Activated naive CD8-positive, alpha-beta T cell (primary cell): ENCODE data around the gene MVP.
"Not testable (repeated sequence)": the region's sequence is repeated elsewhere in the genome, so short reads cannot be mapped to it uniquely, and the experiment has no call there.

Experiments
- H3K27ac Mint-ChIP-seq: one replicate; pipeline ENCODE4 v1.8.0; 2021; ENCODE audit warnings: mixed read lengths
- H3K27me3 Mint-ChIP-seq: one replicate; pipeline ENCODE4 v1.8.0; 2021; ENCODE audit warnings: mixed read lengths
- H3K36me3 Mint-ChIP-seq: one replicate; pipeline ENCODE4 v1.8.0; 2021; ENCODE audit warnings: mixed read lengths
- H3K4me1 Mint-ChIP-seq: one replicate; pipeline ENCODE4 v1.8.0; 2021; ENCODE audit warnings: low read depth, mixed read lengths
- H3K4me3 Mint-ChIP-seq: one replicate; pipeline ENCODE4 v1.8.0; 2021; ENCODE audit warnings: mild to moderate bottlenecking, mixed read lengths
- H3K9me3 Mint-ChIP-seq: one replicate; pipeline ENCODE4 v1.8.0; 2021; ENCODE audit warnings: low read depth, mixed read lengths

MVP gene

GRCh38 chr16:29862383-29862883 is 42.2 kb downstream of the MVP start:
- Mint-ChIP-seq H3K4me1 (peaks cover 18% of the 10 kb centered on the region), H3K27me3 (no peaks in the 10 kb centered on the region), H3K36me3 (peaks cover 3% of the 10 kb centered on the region), H3K27ac (peak overlapping the region; percentile 92), H3K4me3 (peak overlapping the region; percentile 96), H3K9me3 (no peaks in the 10 kb centered on the region)

GRCh38 chr16:29862884-29863668 is 42.8 kb downstream of the MVP start, which contains the start of gene CDIPT:
CDIPT (minus strand) TSS chr16:29863226; CDS start chr16:29862857, 369 bp downstream.
- Mint-ChIP-seq H3K27ac (peak within 1 kb of the TSS; percentile 99), H3K4me1 (peaks cover 18% of the 10 kb centered on the region), H3K27me3 (no peaks in the 10 kb centered on the region), H3K36me3 (peaks cover 3% of the 10 kb centered on the region), H3K4me3 (peak within 1 kb of the TSS; percentile 96), H3K9me3 (no peaks in the 10 kb centered on the region)

GRCh38 chr16:29863669-29863984 is 43.4 kb downstream of the MVP start:
- Mint-ChIP-seq H3K4me1 (peaks cover 18% of the 10 kb centered on the region), H3K9me3 (no peaks in the 10 kb centered on the region), H3K4me3 (peak overlapping the region; percentile 96), H3K27me3 (no peaks in the 10 kb centered on the region), H3K27ac (peak overlapping the region; percentile 99), H3K36me3 (no peaks in the 10 kb centered on the region)

- no peak overlapping the region for H3K4me3 Mint-ChIP-seq
- no peaks in the 10 kb centered on the region for H3K9me3 Mint-ChIP-seq
- H3K27me3 Mint-ChIP-seq: no peaks in the 10 kb centered on the region
- no peaks in the 10 kb centered on the region for H3K36me3 Mint-ChIP-seq
- H3K27ac Mint-ChIP-seq: no peak overlapping the region
- peaks cover 18% of the 10 kb centered on the region for H3K4me1 Mint-ChIP-seq
Measured at GRCh38 chr16:29864205-29864604, 43.9 kb downstream of the MVP start.

- H3K4me3 Mint-ChIP-seq: no peak overlapping the region
- H3K4me1 Mint-ChIP-seq: peaks cover under 1% of the 10 kb centered on the region
- H3K9me3 Mint-ChIP-seq: no peaks in the 10 kb centered on the region
- H3K36me3 Mint-ChIP-seq: no peaks in the 10 kb centered on the region
- H3K27me3 Mint-ChIP-seq: no peaks in the 10 kb centered on the region
- H3K27ac Mint-ChIP-seq: no peak overlapping the region
Measured at GRCh38 chr16:29868396-29869009, 48.2 kb downstream of the MVP start.

GRCh38 chr16:29869067-29869466 is 48.8 kb downstream of the MVP start:
- not testable (repeated sequence) for H3K27ac Mint-ChIP-seq, H3K27me3 Mint-ChIP-seq, H3K4me3 Mint-ChIP-seq, H3K9me3 Mint-ChIP-seq, H3K4me1 Mint-ChIP-seq, H3K36me3 Mint-ChIP-seq

GRCh38 chr16:29871822-29872546 is 51.7 kb downstream of the MVP start:
- H3K27me3 Mint-ChIP-seq: peaks cover 4% of the 10 kb centered on the region
- H3K27ac Mint-ChIP-seq: no peak overlapping the region

GRCh38 chr16:29873319-29873718 is 53.1 kb downstream of the MVP start:
- no peak overlapping the region for H3K27ac Mint-ChIP-seq
- no peaks in the 10 kb centered on the region for H3K36me3 Mint-ChIP-seq
- no peaks in the 10 kb centered on the region for H3K9me3 Mint-ChIP-seq
- H3K27me3 Mint-ChIP-seq: peaks cover 7% of the 10 kb centered on the region
- no peak overlapping the region for H3K4me3 Mint-ChIP-seq
- peaks cover 12% of the 10 kb centered on the region for H3K4me1 Mint-ChIP-seq

More at GRCh38 chr16:29871822-29872546, 51.7 kb downstream of the MVP start:
- no peaks in the 10 kb centered on the region for H3K9me3 Mint-ChIP-seq
- H3K4me3 Mint-ChIP-seq: no peak overlapping the region
- peaks cover 6% of the 10 kb centered on the region for H3K4me1 Mint-ChIP-seq
- no peaks in the 10 kb centered on the region for H3K36me3 Mint-ChIP-seq

GRCh38 chr16:29875206-29875605 is 54.9 kb downstream of the MVP start:
- H3K27me3 Mint-ChIP-seq: peaks cover 7% of the 10 kb centered on the region
- H3K36me3 Mint-ChIP-seq: no peaks in the 10 kb centered on the region
- peaks cover 12% of the 10 kb centered on the region for H3K4me1 Mint-ChIP-seq
- no peak overlapping the region for H3K27ac Mint-ChIP-seq
- no peak overlapping the region for H3K4me3 Mint-ChIP-seq
- no peaks in the 10 kb centered on the region for H3K9me3 Mint-ChIP-seq

GRCh38 chr16:29876217-29876593 is 55.9 kb downstream of the MVP start:
- Mint-ChIP-seq H3K9me3 (no peaks in the 10 kb centered on the region), H3K27ac (no peak overlapping the region), H3K4me3 (peak overlapping the region; percentile 71), H3K27me3 (peaks cover 7% of the 10 kb centered on the region), H3K4me1 (peaks cover 12% of the 10 kb centered on the region), H3K36me3 (no peaks in the 10 kb centered on the region)

GRCh38 chr16:29876594-29877249 is 56.5 kb downstream of the MVP start:
- Mint-ChIP-seq H3K27ac (no peak overlapping the region), H3K4me1 (peaks cover 12% of the 10 kb centered on the region), H3K9me3 (no peaks in the 10 kb centered on the region), H3K4me3 (peak overlapping the region; percentile 71), H3K27me3 (peaks cover 7% of the 10 kb centered on the region), H3K36me3 (no peaks in the 10 kb centered on the region)

- Mint-ChIP-seq H3K36me3 (no peaks in the 10 kb centered on the region), H3K4me3 (peak overlapping the region; percentile 71), H3K9me3 (no peaks in the 10 kb centered on the region), H3K27me3 (peaks cover 7% of the 10 kb centered on the region), H3K27ac (no peak overlapping the region), H3K4me1 (peaks cover 12% of the 10 kb centered on the region)
Measured at GRCh38 chr16:29877266-29877961, 57.2 kb downstream of the MVP start.

- H3K4me3 Mint-ChIP-seq: peak overlapping the region; percentile 71
- peaks cover 12% of the 10 kb centered on the region for H3K27me3 Mint-ChIP-seq
- peaks cover 12% of the 10 kb centered on the region for H3K4me1 Mint-ChIP-seq
- no peaks in the 10 kb centered on the region for H3K9me3 Mint-ChIP-seq
- no peak overlapping the region for H3K27ac Mint-ChIP-seq
- no peaks in the 10 kb centered on the region for H3K36me3 Mint-ChIP-seq
Measured at GRCh38 chr16:29878172-29878571, 57.9 kb downstream of the MVP start.

- Mint-ChIP-seq H3K27me3 (peaks cover 10% of the 10 kb centered on the region), H3K27ac (no peak overlapping the region), H3K4me1 (peaks cover 10% of the 10 kb centered on the region), H3K4me3 (no peak overlapping the region), H3K36me3 (no peaks in the 10 kb centered on the region), H3K9me3 (no peaks in the 10 kb centered on the region)
Measured at GRCh38 chr16:29881050-29881449, 60.8 kb downstream of the MVP start.
